NCI-H146 treated with DMSO at 0.1 percent for 48 hours (cell line): ENCODE measurements around the gene IDUA.
"Not testable (repeated sequence)": the region's sequence is repeated elsewhere in the genome, so short reads cannot be mapped to it uniquely, and the experiment has no call there.

Source experiments
- DNase-seq: peaks from one replicate; lab custom pipeline; 2025; ENCODE audit not compliant: unreplicated experiment; lab: John Stamatoyannopoulos, UW

Gene IDUA

DNA sequence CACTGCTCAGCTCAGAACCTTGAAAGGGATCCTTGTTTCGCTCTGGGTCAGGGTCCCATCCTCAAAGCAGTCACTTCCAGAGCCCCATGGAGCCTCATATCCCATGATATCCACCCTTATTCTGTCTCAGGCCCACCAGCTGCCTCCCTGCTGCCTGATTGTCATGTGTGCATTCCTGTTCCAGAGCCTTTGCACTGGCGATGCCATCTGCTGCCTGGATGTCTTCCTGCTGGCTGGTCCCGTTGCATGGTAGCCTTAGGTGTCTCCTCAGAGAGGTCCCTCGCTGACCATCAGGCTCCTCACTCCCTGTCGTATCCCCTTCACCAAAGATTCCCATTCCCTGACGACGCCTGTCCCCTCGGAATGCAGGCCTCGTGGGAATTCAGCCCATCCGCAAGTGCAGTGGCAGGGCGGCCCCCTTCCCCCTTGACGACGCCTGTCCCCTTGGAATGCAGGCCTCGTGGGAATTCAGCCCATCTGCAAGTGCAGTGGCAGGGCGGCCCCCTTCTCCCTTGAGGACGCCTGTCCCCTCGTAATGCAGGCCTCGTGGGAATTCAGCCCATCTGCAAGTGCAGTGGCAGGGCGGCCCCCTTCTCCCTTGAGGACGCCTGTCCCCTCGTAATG is 12.5 kb downstream of the IDUA start:
- not testable (repeated sequence) for DNase-seq

DNA sequence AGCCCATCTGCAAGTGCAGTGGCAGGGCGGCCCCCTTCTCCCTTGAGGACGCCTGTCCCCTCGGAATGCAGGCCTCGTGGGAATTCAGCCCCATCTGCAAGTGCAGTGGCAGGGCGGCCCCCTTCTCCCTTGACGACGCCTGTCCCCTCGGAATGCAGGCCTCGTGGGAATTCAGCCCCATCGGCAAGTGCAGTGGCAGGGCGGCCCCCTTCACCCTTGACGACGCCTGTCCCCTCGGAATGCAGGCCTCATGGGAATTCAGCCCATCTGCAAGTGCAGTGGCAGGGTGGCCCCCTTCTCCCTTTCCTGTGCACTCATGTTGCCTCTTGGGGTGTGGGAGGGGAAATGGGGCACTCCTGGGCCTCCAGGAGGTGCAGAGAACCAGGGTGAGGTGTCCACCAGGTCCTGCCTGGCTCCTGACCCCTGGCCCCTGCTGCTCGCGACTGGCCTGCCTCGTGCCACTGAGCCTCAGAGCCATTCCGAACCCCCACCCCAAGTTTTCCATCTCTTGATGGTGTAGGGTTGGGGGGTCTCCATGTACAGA is 13.1 kb downstream of the IDUA start:
- DNase-seq, result no peak

DNA sequence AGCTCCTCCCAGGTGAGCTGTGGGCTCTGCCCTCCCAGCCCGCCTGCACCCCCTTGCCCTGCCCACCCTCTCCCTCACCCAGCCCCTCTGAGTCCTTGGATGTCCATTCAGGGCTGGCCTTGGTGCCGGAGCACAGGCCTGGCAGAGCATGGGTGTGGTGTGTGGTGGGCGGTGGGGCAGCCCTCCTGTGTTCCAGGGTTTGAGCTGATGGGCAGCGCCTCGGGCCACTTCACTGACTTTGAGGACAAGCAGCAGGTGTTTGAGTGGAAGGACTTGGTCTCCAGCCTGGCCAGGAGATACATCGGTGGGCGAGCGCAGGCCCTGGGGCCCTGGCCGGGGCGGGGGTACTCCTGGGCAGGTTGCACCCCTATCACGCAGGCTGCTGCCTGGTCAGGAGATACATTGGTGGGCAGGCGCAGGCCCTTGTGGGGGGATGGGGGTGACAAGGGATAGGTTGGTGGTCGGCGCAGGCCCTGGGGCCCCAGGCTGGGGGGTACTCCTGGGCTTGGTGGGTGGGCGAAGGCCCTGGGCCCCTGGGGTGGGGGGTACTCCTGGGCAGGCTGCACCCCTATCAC is 13.9 kb downstream of the IDUA start:
- DNase-seq, result no peak

- DNase-seq, result no peak
These were observed 14.8 kb downstream of the IDUA start for GRCh38 chr4:1001561-1002130.

GRCh38 chr4:1002131-1002630 is 15.3 kb downstream of the IDUA start:
- DNase-seq, result no peak

GRCh38 chr4:1002631-1003251 is 15.9 kb downstream of the IDUA start:
- no peak for DNase-seq

- DNase-seq, result no peak
These were observed 16.6 kb downstream of the IDUA start for GRCh38 chr4:1003271-1004070.

DNA sequence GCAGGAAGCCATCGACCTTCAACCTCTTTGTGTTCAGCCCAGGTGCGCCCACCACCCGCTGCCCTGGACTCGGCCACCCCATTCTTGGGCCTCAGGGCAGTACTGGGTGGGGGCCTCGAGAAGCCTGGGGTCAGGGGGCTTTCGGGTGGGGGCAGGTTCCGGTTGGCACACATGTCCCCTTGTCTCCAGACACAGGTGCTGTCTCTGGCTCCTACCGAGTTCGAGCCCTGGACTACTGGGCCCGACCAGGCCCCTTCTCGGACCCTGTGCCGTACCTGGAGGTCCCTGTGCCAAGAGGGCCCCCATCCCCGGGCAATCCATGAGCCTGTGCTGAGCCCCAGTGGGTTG is 17.2 kb downstream of the IDUA start:
- no peak for DNase-seq

GRCh38 chr4:1004557-1005485 is 18.0 kb downstream of the IDUA start:
- no peak for DNase-seq

GRCh38 chr4:1006856-1007255 is 20.0 kb downstream of the IDUA start:
- DNase-seq, result no peak

DNA sequence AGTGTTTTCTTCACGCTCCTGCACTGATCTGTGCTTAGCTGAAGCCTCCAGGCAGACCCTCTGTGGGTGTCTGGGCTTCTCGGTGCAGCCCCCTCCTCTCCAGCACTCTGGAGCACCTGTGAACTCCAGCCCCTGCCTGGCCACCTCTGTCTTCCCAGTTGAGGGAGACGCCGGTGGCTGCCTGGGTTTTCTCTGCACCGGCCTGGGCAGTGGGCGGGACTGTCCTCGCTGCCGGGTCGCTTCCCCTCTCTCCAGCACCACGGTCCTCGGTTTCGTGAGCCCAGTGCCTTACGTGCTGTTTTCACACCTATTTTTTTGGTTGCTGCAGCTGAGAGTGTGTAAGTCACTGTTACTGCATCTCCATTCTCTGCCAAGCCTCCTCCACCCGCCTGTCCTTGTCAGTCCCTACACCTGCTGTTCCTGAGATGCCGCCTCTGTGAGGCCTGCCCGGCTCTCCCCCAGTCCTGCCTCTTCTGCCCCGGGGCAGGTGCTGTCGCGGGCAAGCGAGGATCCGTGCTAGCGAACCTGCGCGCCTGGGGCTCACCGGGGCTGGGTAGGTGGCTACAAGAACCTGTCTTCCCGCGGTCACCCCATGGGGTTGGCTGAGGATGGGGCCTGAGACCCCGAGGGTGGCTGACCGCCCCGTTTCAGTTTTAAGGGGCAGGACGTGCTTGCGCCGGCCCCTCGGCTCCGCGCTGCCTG is 22.1 kb downstream of the IDUA start:
- DNase-seq, result no peak

GRCh38 chr4:1009542-1010394 is 22.9 kb downstream of the IDUA start:
- DNase-seq, result no peak

- no peak for DNase-seq
These were observed 23.7 kb downstream of the IDUA start for GRCh38 chr4:1010395-1011021.

- DNase-seq, result no peak
These were observed 24.3 kb downstream of the IDUA start, which contains the start of gene FGFRL1 for GRCh38 chr4:1011022-1011665. FGFRL1 (plus strand) TSS chr4:1011626; CDS start chr4:1012486, 860 bp downstream.

DNA sequence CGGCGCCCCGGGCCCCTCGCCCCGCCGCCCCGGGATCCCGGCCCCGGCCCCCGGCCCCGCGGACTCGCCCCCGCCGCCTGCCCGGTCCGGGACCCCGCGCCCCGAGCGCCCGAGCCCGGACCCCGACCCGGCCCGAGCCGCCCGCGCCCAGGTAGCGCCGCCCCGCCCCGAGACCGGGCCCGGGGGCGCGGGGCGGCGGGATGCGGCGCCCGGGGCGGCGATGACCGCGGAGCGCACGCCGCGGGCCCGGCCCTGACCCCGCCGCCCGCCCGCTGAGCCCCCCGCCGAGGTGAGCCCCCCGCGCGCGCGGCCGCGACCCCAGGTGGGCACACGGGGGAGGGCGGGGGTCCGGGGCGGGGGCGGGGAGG is 24.8 kb downstream of the IDUA start:
- no peak for DNase-seq

GRCh38 chr4:1012034-1012739 is 25.3 kb downstream of the IDUA start:
- no peak for DNase-seq
